HEK293 (cell line): ENCODE data around the gene ELAVL4.

Experiments used
- CTCF ChIA-PET: fragments of 350-600 bp; formaldehyde crosslinking; extraction: SDS; loops from one replicate; lab custom pipeline; 2021; ENCODE audit warnings: antibody characterized with exemption; lab: Yijun Ruan, JAX
- POLR2A ChIA-PET: fragments of 300-600 bp; formaldehyde crosslinking; extraction: SDS; loops from one replicate; lab custom pipeline; 2020; ENCODE audit warnings: antibody characterized with exemption, inconsistent platforms; lab: Yijun Ruan, JAX
- H3K27ac ChIP-seq: fragments of 200-500 bp; sonication (Bioruptor generic); 2 replicates; pipeline ENCODE4 v1.5.1; 2014; ENCODE audit warnings: low read depth, low read length, control low read depth, inconsistent platforms; ENCODE audit errors: extremely low read depth
- H3K36me3 ChIP-seq, 2 experiments: fragments of 200-500 bp in 1 of 2; sonication (Bioruptor generic) in 1 of 2; 1 replicate in 1 of 2; 2 replicates in 1 of 2; pipeline ENCODE4 v1.5.1; 2014 to 2017; ENCODE audit warnings: inconsistent platforms in 2 of 2, low read length in 2 of 2; ENCODE audit not compliant: control insufficient read depth in 2 of 2, insufficient read depth in 1 of 2
- H3K4me1 ChIP-seq: fragments of 200-500 bp; sonication (Bioruptor generic); 2 replicates; pipeline ENCODE4 v1.5.1; 2014; ENCODE audit warnings: mild to moderate bottlenecking, low read length, inconsistent platforms; ENCODE audit not compliant: control insufficient read depth, insufficient read depth
- H3K4me3 ChIP-seq: 2 replicates; pipeline ENCODE4 v1.5.1; 2011; ENCODE audit warnings: low read depth, mild to moderate bottlenecking, control low read depth, low read length, moderate library complexity
- H3K9me3 ChIP-seq: fragments of 200-500 bp; sonication (Bioruptor generic); 2 replicates; pipeline ENCODE4 v1.5.1; 2014; ENCODE audit warnings: low read depth, low read length, inconsistent platforms; ENCODE audit not compliant: control insufficient read depth, insufficient read depth
- MYNN ChIP-seq: fragments of 450-650 bp; formaldehyde crosslinking; IDR thresholded peaks from 2 replicates; pipeline ENCODE4 v1.5.1; 2016; ENCODE audit warnings: missing biosample characterization, missing genetic modification characterization, borderline replicate concordance
- OVOL3 ChIP-seq: fragments of 450-650 bp; formaldehyde crosslinking; IDR thresholded peaks from 2 replicates; pipeline ENCODE4 v1.5.1; 2016; ENCODE audit warnings: missing biosample characterization, missing genetic modification characterization
- ZBTB17 ChIP-seq: fragments of 450-650 bp; formaldehyde crosslinking; IDR thresholded peaks from 2 replicates; pipeline ENCODE4 v1.5.1; 2016; ENCODE audit warnings: missing biosample characterization, missing genetic modification characterization
- ZBTB20 ChIP-seq: fragments of 450-650 bp; formaldehyde crosslinking; IDR thresholded peaks from 2 replicates; pipeline ENCODE4 v1.5.1; 2016; ENCODE audit warnings: missing biosample characterization, missing genetic modification characterization
- ZBTB6 ChIP-seq: fragments of 450-650 bp; formaldehyde crosslinking; IDR thresholded peaks from 2 replicates; pipeline ENCODE4 v1.5.1; 2017; ENCODE audit warnings: missing biosample characterization, missing genetic modification characterization
- ZNF175 ChIP-seq: fragments of 450-650 bp; formaldehyde crosslinking; IDR thresholded peaks from 2 replicates; pipeline ENCODE4 v1.5.1; 2016; ENCODE audit warnings: missing biosample characterization, missing genetic modification characterization
- ZNF19 ChIP-seq: fragments of 450-650 bp; formaldehyde crosslinking; IDR thresholded peaks from 2 replicates; pipeline ENCODE4; 2016; ENCODE audit warnings: missing biosample characterization, missing genetic modification characterization, low read depth
- ZNF239 ChIP-seq: fragments of 450-650 bp; formaldehyde crosslinking; IDR thresholded peaks from 2 replicates; pipeline ENCODE4 v1.5.1; 2016; ENCODE audit warnings: missing biosample characterization, missing genetic modification characterization
- ZNF26 ChIP-seq: fragments of 450-650 bp; formaldehyde crosslinking; IDR thresholded peaks from 2 replicates; pipeline ENCODE4 v1.5.1; 2016; ENCODE audit warnings: missing biosample characterization, missing genetic modification characterization
- ZNF341 ChIP-seq: fragments of 450-650 bp; formaldehyde crosslinking; IDR thresholded peaks from 2 replicates; pipeline ENCODE4; 2016; ENCODE audit warnings: low read depth, missing biosample characterization, missing genetic modification characterization
- ZNF37A ChIP-seq: fragments of 450-650 bp; IDR thresholded peaks from 2 replicates; pipeline ENCODE4 v1.5.1; 2018; ENCODE audit warnings: missing biosample characterization, missing genetic modification characterization
- ZNF404 ChIP-seq: fragments of 450-650 bp; formaldehyde crosslinking; IDR thresholded peaks from 2 replicates; pipeline ENCODE4 v1.5.1; 2017; ENCODE audit warnings: missing biosample characterization, missing genetic modification characterization
- ZNF48 ChIP-seq: fragments of 450-650 bp; formaldehyde crosslinking; IDR thresholded peaks from 2 replicates; pipeline ENCODE4 v1.5.1; 2016; ENCODE audit warnings: missing biosample characterization, missing genetic modification characterization
- ZNF521 ChIP-seq: fragments of 450-650 bp; formaldehyde crosslinking; IDR thresholded peaks from 2 replicates; pipeline ENCODE4 v1.5.1; 2017; ENCODE audit warnings: missing biosample characterization, mild to moderate bottlenecking, missing genetic modification characterization
- ZNF530 ChIP-seq: fragments of 450-650 bp; formaldehyde crosslinking; IDR thresholded peaks from 2 replicates; pipeline ENCODE4 v1.5.1; 2016; ENCODE audit warnings: low read depth, missing biosample characterization, missing genetic modification characterization
- ZNF549 ChIP-seq: fragments of 450-650 bp; IDR thresholded peaks from 2 replicates; pipeline ENCODE4 v1.5.1; 2018; ENCODE audit warnings: missing biosample characterization, missing genetic modification characterization, mild to moderate bottlenecking, inconsistent platforms, moderate library complexity
- ZNF626 ChIP-seq: fragments of 450-650 bp; sonication (Bioruptor Pico); formaldehyde crosslinking; IDR thresholded peaks from 2 replicates; pipeline ENCODE4 v1.5.1; 2018; ENCODE audit warnings: missing biosample characterization, missing genetic modification characterization, inconsistent platforms
- ZNF660 ChIP-seq: fragments of 450-650 bp; IDR thresholded peaks from 2 replicates; pipeline ENCODE4 v1.5.1; 2018; ENCODE audit warnings: missing biosample characterization, mild to moderate bottlenecking, missing genetic modification characterization
- ZNF670 ChIP-seq: fragments of 450-650 bp; formaldehyde crosslinking; IDR thresholded peaks from 2 replicates; pipeline ENCODE4 v1.5.1; 2016; ENCODE audit warnings: missing biosample characterization, missing genetic modification characterization, low read depth
- ZNF707 ChIP-seq: fragments of 450-650 bp; formaldehyde crosslinking; IDR thresholded peaks from 2 replicates; pipeline ENCODE4 v1.5.1; 2016; ENCODE audit warnings: missing biosample characterization, missing genetic modification characterization
- ZNF785 ChIP-seq: fragments of 450-650 bp; formaldehyde crosslinking; IDR thresholded peaks from 2 replicates; pipeline ENCODE4 v1.5.1; 2016; ENCODE audit warnings: missing biosample characterization, missing genetic modification characterization
- ZNF830 ChIP-seq: fragments of 450-650 bp; IDR thresholded peaks from 2 replicates; pipeline ENCODE4 v1.5.0; 2018; ENCODE audit warnings: missing biosample characterization, missing genetic modification characterization, low read depth, mild to moderate bottlenecking, moderate library complexity
- ZXDB ChIP-seq: fragments of 450-650 bp; formaldehyde crosslinking; IDR thresholded peaks from 2 replicates; pipeline ENCODE4 v1.5.1; 2016; ENCODE audit warnings: missing biosample characterization, missing genetic modification characterization
- TF ChIP-seq, protein P1 (sequence below): fragments of 450-650 bp; formaldehyde crosslinking; IDR thresholded peaks from 2 replicates; pipeline ENCODE4 v1.5.1; 2016; ENCODE audit warnings: missing biosample characterization, missing genetic modification characterization

The ELAVL4 gene

DNA sequence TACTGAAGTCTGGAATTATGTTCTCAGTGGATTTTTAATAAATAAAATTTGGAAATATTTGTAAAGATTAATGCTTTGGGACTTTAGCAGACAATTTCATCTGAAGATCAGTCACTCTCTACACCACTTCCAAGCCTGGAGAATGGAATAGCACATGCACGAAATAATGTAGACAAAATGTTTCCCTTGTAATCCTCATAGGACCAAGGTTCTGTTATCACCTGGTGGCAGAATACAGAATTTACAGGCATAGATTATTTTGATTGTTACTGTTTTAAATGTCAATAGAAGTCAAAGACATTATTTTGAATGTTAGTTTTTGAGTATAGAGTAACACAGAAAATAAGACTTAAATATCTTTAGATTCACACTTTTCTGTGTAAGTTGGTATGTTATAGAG lies 9.1 kb upstream of the ELAVL4 start (continued):
- TF ChIP-seq ZNF175 (tag by site-specific recombination) (no peak), ZNF48 (tag by site-specific recombination) (no peak), ZNF530 (tag by site-specific recombination) (no peak), ZNF670 (tag by site-specific recombination) (no peak)

- Histone ChIP-seq H3K27ac (no peak overlapping the region), H3K9me3 (no peaks in the 10 kb centered on the region), H3K4me3 (no peak overlapping the region), H3K4me1 (no peaks in the 10 kb centered on the region), H3K36me3 (no peaks in the 10 kb centered on the region)
- ChIA-PET CTCF (interaction anchor here (1.1 kb wide), 1 partner anchor 31 kb away, joined by 3 read pairs; no protein-coding TSS in a partner anchor), POLR2A (no interaction called here)
- TF ChIP-seq ZNF830 (tag by site-specific recombination) (no peak), ZNF785 (tag by site-specific recombination) (no peak)
Observed at GRCh38 chr1:50103615-50104081, 5.1 kb upstream of the ELAVL4 start.

GRCh38 chr1:50105433-50105832 lies 3.3 kb upstream of the ELAVL4 start:
- ChIA-PET POLR2A (no interaction called here), CTCF (interaction anchor here (0.6 to 1.9 kb wide), 5 partner anchors 10 to 525 kb away, joined by 3 to 10 read pairs (median 4); no protein-coding TSS in a partner anchor)
- Histone ChIP-seq H3K4me1 (0 out of 2 replicates have a peak, but pooled peaks cover 2% of the 10 kb centered on the region), H3K36me3 (no peaks in the 10 kb centered on the region), H3K4me3 (no peak overlapping the region), H3K9me3 (no peaks in the 10 kb centered on the region), H3K27ac (no peak overlapping the region)
- TF ChIP-seq ZNF521 (tag by site-specific recombination) (no peak), ZNF660 (tag by site-specific recombination) (no peak), ZBTB6 (tag by site-specific recombination) (no peak), MYNN (no peak), ZNF26 (no peak), ZNF341 (tag by site-specific recombination) (no peak)

GRCh38 chr1:50106095-50106761 lies 2.5 kb upstream of the ELAVL4 start:
- Histone ChIP-seq H3K4me1 (0 out of 2 replicates have a peak, but pooled peaks cover 3% of the 10 kb centered on the region), H3K36me3 (no peaks in the 10 kb centered on the region), H3K4me3 (no peak overlapping the region), H3K27ac (no peak overlapping the region), H3K9me3 (no peaks in the 10 kb centered on the region)
- CTCF ChIA-PET = interaction anchor here (0.6 to 1.9 kb wide), 4 partner anchors 10 to 227 kb away, joined by 4 to 10 read pairs (median 4); no protein-coding TSS in a partner anchor
- POLR2A ChIA-PET = no interaction called here
- TF ChIP-seq ZNF239 (tag by site-specific recombination) (no peak), ZNF549 (tag by site-specific recombination) (no peak), OVOL3 (tag by site-specific recombination) (no peak), ZNF404 (tag by site-specific recombination) (no peak), ZBTB6 (tag by site-specific recombination) (no peak), ZNF626 (no peak), ZXDB (no peak), ZNF37A (tag by site-specific recombination) (no peak), ZBTB17 (tag by site-specific recombination) (no peak), ZNF19 (tag by site-specific recombination) (no peak), ZBTB20 (no peak), ZNF707 (tag by site-specific recombination) (no peak), ZNF48 (tag by site-specific recombination) (no peak)
- TF ChIP-seq, protein P1, sequence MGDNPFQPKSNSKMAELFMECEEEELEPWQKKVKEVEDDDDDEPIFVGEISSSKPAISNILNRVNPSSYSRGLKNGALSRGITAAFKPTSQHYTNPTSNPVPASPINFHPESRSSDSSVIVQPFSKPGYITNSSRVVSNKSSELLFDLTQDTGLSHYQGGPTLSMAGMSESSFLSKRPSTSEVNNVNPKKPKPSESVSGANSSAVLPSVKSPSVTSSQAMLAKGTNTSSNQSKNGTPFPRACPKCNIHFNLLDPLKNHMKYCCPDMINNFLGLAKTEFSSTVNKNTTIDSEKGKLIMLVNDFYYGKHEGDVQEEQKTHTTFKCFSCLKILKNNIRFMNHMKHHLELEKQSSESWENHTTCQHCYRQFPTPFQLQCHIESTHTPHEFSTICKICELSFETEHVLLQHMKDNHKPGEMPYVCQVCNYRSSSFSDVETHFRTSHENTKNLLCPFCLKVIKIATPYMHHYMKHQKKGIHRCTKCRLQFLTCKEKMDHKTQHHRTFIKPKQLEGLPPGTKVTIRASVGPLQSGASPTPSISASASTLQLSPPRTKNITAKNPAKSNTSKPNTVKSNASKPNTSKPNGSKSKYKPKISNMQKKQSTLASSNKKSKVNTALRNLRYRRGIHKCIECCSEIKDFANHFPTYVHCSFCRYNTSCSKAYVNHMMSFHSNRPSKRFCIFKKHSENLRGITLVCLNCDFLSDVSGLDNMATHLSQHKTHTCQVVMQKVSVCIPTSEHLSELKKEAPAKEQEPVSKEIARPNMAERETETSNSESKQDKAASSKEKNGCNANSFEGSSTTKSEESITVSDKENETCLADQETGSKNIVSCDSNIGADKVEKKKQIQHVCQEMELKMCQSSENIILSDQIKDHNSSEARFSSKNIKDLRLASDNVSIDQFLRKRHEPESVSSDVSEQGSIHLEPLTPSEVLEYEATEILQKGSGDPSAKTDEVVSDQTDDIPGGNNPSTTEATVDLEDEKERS = no peak
